H7 (cell line): ENCODE results near the gene CASP9. TPM values are rescaled to one million over a fixed set of nuclear protein-coding genes. Genes with fewer than 3 reads are reported as not detected.

Experiments used
- DNase-seq: peaks from one replicate; pipeline ENCODE4 v3.0.0; 2012
- H3K27me3 ChIP-seq: 2 replicates; pipeline ENCODE4 v1.6.0; 2011; ENCODE audit warnings: mild to moderate bottlenecking, low read length; ENCODE audit not compliant: control insufficient read depth, insufficient read depth
- H3K36me3 ChIP-seq: replicated peaks from 2 replicates; pipeline ENCODE4 v1.5.1; 2011; ENCODE audit warnings: low read length; ENCODE audit not compliant: control insufficient read depth, insufficient read depth
- H3K4me3 ChIP-seq: 2 replicates; pipeline ENCODE4 v1.5.1; 2011; ENCODE audit warnings: low read depth, mild to moderate bottlenecking, control low read depth, low read length, moderate library complexity; ENCODE audit not compliant: insufficient read depth
- total RNA-seq: library from RNA; depleted of rRNA; stranded (reverse); fragments of >200 nt; shearing (Covaris generic); gene quantifications from 2 replicates; pipeline ENCODE4 v1.2.3, GENCODE V29; 2014; rRNA removed

The CASP9 gene
- 14.1 and 15.0 TPM in 2 replicates for total RNA-seq

DNA sequence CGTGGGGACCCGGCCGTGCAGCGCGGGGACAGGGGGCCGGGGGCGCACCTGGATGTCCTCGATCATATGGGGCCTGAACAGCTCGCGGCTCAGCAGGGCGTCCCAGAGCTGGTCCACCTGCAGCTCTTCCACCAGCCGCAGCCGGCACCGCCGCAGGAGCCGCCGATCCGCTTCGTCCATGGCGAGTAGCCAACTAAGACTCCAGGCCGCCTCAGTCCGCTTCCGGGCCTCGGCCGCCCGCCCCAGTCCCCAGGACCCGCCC, at the start of gene CASP9:
Gene CASP9 (minus strand): TSS at position 195 of the 262 bp plus-strand sequence. CDS start 15 bp downstream, at position 180.
- H3K4me3 ChIP-seq = peak within 1 kb of the TSS; percentile 77
- no peaks in the 10 kb centered on the region for H3K36me3 ChIP-seq
- no peaks in the 10 kb centered on the region for H3K27me3 ChIP-seq
- DNase-seq = no peak

DNA sequence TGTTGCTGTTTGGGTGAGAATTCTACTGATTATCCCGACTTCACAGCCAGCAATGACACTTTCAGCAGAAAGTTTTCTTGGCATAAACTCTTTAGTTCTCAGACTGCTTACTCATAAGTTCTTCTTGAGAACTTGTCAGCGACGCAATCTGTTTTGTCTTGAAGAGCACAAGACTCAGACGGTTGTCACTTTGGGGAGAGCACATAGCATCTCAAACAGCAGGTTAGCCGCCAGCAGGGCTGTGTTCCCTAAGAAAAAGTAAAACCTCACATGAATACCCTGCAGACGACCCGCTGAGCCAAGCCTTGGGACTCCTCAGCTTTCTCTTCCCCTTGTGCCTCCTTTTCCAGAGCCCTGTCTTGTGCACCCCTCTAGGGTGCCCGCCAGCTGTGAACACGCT, 49.5 kb upstream of the CASP9 start:
- peaks cover 6% of the 10 kb centered on the region for H3K36me3 ChIP-seq
- no peak overlapping the region for H3K4me3 ChIP-seq
- no peaks in the 10 kb centered on the region for H3K27me3 ChIP-seq
- no peak for DNase-seq

DNA sequence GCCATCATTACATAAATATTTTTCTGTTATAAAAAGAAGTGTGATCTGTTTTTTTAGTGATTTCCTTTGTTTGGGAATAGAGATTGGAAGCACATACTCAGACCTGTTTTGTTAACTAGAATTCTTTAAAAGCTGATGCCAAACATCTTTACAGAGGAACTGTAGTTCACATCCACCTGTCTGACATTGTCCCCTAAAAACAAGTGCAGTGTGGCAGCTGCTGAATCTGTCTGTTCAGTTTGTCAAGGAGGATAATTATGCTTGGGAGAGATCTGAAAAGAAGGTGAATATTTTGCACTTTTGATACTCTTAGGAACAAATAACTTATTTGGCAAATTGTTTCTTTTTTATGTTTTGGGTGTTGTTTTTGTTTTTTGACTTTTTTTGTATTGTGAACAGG, 47.3 kb upstream of the CASP9 start:
- no peak overlapping the region for H3K4me3 ChIP-seq
- peaks cover 20% of the 10 kb centered on the region for H3K36me3 ChIP-seq

DNA sequence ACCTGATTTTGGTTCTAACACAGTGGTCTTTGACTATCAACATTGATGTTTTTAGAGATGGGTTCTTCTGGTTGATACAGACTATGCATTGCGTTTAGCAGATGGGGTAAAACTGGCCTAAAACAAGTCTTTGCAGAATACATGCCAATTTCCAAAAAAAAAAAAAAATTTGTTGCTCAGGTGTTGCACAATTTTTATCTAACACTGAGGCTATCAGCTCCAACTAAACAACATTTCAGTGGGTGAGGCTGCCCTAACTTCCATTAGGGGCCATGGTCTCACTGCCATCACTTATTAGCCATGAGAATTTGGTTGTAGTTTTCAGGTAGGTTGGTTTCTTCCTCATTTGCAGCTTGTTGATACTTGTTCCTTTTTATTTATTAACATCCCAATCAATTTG, 46.8 kb upstream of the CASP9 start:
- peaks cover 24% of the 10 kb centered on the region for H3K36me3 ChIP-seq
- no peak for DNase-seq
- H3K4me3 ChIP-seq = no peak overlapping the region
- no peaks in the 10 kb centered on the region for H3K27me3 ChIP-seq

More for the DNA sequence above, 47.3 kb upstream of the CASP9 start:
- DNase-seq = no peak
- no peaks in the 10 kb centered on the region for H3K27me3 ChIP-seq

DNA sequence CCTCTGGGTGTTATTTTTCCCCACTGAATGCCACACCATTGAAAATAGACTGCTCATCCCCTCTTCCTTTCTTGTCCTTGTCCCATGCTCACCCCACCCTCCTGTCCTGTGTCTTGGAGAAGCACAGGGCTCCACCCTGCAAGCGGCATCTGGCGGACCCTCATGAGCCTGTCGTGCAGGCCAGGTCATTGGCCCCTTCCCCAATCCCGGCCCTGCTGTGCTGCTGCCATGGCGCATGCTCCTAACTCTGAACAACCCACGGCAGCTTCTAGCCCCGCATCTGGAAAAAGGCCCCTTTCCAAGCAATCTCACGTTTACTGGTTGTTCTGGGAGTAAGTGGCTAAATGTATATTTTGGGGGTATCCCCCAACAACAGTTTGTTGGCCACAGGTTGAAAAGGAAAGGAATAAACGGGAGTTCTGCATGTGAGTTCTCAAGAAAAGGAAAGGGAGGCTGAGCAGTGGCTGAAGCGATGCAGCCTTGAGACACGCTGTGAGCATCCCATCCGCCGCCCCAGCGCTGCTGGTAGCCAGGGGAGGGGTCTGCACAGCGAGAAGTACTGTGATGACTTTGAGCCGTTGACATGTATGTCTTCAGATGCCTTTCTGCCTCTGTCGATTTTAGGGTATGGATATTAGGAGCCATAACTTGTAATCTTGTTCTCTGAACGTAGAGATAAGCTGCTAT, 44.5 kb upstream of the CASP9 start:
- no peak for DNase-seq
- no peaks in the 10 kb centered on the region for H3K27me3 ChIP-seq
- peaks cover 33% of the 10 kb centered on the region for H3K36me3 ChIP-seq
- H3K4me3 ChIP-seq = no peak overlapping the region

DNA sequence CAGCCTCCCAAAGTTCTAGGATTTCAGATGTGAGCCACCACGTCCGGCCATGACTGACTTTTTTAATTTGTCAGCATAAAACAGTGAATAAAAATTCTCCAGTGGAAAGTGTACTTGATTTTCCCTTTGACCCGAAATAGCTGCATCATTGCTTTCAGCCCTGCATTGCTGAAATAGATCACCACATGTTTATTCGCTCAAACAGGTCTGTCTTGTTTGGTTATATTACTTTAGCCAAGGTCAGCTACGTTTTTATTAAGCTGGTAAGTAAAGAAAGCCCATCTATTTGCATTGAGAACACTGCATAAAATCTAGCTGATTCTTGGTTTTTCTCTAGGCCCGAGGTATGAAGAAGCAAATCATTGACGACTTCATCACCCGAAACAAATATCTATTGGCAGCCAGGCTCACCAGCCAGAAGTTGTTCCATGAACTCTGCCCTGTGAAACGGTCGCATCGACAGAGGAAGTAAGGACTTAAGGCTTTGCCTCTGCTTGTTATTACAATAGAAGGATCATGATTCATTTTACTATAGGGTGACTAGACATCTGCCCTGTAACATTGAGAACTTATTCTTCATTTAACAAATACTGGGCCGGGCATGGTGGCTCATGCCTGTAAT, 35.3 kb upstream of the CASP9 start:
- H3K27me3 ChIP-seq = no peaks in the 10 kb centered on the region
- H3K4me3 ChIP-seq = no peak overlapping the region
- no peak for DNase-seq
- H3K36me3 ChIP-seq = peaks cover 12% of the 10 kb centered on the region

DNA sequence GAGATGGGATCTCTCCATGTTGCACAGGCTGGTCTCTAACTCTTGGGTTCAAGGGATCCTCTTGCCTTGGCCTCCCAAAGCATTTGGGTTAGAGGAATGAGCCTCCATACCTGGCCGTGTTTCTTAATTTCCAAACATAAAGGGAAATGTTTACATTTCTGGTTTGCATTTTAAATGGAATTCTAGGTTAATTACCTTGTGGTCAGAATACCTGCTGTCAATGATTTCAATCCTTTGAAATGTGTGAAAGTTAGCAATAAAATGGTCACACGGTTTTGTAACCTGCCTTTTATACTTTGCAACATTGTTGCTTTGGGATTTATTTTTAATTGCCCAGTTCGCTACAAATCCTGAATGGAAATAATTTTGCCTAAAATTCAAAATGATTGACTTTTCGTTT, 34.5 kb upstream of the CASP9 start:
- no peak overlapping the region for H3K4me3 ChIP-seq
- DNase-seq = no peak
- H3K27me3 ChIP-seq = no peaks in the 10 kb centered on the region
- peaks cover 8% of the 10 kb centered on the region for H3K36me3 ChIP-seq

DNA sequence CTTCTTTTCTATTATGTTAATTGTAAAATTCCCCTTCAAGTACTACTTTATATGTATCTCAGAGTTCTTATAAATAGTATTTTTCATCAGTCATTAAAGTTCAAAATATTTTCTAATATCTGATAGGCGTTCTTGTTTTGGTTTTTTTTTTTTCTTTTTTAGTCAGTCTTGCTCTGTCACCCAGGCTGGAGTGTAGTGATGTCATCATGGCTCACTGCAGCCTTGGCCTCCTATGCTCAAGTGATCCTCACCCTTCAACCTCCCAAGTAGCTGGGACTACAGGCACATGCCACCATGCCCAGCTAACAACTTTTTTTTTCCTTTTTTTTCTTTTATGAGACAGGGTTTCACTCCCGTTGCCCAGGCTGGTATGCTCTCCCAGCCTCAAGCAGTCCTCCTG, 33.6 kb upstream of the CASP9 start:
- H3K4me3 ChIP-seq = no peak overlapping the region
- no peak for DNase-seq
- no peaks in the 10 kb centered on the region for H3K27me3 ChIP-seq
- peaks cover 6% of the 10 kb centered on the region for H3K36me3 ChIP-seq

DNA sequence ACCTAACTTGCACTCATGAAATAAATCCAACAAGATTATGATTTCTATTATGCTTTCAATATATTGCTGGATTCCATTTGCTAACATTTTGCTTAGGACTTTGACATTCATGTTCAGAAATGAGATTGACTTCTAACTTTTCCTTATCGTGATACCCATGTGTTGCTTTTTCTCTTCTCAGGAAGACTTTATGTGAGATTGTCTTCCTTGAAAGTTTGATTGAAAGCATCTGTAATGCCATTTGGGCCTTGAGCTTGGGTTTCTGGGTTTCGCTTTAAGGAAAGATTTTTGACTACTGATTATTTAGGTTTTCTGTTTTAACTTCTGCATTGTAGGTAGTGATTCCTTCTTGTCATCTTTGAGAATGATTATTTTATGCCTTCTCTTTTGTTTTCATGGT, 33.0 kb upstream of the CASP9 start:
- H3K4me3 ChIP-seq = no peak overlapping the region
- peaks cover 4% of the 10 kb centered on the region for H3K36me3 ChIP-seq
- H3K27me3 ChIP-seq = no peaks in the 10 kb centered on the region
- no peak for DNase-seq

DNA sequence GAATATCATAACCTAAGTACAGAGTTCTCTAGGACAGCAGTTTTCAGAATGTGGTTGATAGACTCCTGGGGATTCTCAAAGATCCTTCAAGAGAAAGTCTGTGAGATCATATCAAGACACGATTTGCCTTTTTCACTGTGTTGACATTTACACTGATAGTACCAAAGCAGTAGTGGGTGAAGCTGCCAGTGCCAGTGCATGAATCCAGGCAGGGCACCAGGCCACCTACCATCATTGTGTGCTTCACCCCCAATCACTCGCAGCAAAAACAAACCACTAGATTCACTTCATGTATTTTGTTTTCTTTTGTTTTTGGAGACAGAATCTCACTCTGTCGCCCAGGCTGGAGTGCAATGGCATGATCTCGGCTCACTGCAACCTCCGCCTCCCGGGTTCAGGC, 26.6 kb upstream of the CASP9 start:
- Histone ChIP-seq H3K36me3 (peaks cover 5% of the 10 kb centered on the region), H3K4me3 (no peak overlapping the region), H3K27me3 (no peaks in the 10 kb centered on the region)
- DNase-seq = no peak

DNA sequence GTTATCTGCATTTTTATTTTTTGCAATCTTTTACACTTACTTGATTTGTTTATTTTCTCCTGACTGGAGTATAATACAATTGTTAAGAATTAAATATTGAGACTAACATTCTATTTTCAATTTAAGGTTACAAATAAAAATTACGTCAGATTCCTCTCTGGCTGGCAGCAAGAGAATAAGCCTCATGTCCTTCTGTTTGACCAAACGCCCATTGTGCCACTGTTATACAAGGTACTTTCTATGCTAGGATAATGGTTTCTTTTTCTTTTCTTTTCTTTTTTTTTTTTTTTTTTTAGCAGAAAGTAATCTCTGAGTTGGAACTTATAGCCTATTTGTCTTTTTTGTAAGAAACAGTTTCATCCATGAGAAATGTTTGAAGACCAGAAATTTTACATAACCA, 22.6 kb upstream of the CASP9 start:
- DNase-seq = no peak
- Histone ChIP-seq H3K27me3 (no peaks in the 10 kb centered on the region), H3K36me3 (peaks cover 15% of the 10 kb centered on the region), H3K4me3 (no peak overlapping the region)

DNA sequence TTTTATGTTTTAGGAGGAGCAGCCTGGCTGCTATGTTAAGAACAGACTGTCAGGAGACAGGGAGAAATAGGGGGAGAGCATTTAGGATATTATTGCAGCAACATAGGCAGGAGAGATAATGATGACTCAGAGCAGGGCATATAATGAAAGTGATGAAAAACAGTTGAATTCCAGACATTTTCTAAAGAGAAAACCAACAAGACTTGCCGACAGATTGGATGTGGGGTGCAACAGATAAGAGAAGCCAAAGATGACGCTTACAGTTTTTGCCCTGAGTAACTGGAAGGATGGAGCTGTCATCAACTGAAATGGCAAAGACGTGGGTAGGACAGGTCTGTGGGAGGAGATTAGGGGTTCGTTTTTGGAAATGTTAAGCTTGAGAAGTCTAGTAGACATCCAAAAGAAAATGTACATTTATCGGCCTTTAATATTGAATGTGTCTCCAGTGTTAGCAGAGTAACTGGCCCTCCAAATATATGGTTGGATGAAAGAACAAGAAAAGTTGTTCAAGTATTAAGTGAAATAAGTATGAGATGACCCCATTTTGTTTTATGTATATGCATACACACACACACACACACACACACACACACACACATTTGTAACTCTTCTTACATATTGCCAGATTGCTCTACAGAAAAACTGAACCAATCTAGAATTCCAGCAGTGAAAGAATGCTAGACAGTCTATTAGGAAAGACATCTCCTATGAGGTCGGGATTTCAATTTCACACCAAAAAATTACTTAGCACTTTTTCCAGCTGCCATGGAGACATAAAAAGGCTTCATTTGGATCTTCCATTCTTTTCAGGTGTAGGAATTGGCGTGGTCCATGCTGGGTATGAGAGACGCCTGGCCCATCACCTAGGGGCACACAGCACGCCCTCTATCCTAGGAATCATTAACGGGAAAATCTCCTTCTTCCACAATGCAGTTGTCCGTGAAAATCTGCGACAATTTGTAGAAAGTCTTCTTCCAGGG, 19.9 kb upstream of the CASP9 start:
- no peak overlapping the region for H3K4me3 ChIP-seq
- no peak for DNase-seq
- H3K27me3 ChIP-seq = no peaks in the 10 kb centered on the region
- peaks cover 14% of the 10 kb centered on the region for H3K36me3 ChIP-seq

DNA sequence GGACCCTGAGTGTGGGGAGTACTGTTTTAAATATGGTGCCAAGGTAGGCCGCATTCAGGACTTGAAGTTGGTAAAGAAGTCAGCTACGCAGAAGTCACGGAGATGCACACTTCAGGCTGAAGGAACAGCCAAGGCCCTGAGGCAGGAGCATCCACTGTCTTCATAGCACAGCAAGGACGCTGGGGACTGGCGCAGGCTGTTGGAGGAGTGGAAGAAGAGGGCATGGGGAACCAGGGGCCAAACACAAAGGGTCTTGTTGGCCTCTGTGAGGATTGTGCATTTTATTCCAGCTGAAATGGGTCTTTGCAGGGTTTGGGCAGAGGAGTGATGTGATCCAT, 19.2 kb upstream of the CASP9 start:
- no peaks in the 10 kb centered on the region for H3K27me3 ChIP-seq
- peaks cover 14% of the 10 kb centered on the region for H3K36me3 ChIP-seq
- H3K4me3 ChIP-seq = no peak overlapping the region
- DNase-seq = no peak

DNA sequence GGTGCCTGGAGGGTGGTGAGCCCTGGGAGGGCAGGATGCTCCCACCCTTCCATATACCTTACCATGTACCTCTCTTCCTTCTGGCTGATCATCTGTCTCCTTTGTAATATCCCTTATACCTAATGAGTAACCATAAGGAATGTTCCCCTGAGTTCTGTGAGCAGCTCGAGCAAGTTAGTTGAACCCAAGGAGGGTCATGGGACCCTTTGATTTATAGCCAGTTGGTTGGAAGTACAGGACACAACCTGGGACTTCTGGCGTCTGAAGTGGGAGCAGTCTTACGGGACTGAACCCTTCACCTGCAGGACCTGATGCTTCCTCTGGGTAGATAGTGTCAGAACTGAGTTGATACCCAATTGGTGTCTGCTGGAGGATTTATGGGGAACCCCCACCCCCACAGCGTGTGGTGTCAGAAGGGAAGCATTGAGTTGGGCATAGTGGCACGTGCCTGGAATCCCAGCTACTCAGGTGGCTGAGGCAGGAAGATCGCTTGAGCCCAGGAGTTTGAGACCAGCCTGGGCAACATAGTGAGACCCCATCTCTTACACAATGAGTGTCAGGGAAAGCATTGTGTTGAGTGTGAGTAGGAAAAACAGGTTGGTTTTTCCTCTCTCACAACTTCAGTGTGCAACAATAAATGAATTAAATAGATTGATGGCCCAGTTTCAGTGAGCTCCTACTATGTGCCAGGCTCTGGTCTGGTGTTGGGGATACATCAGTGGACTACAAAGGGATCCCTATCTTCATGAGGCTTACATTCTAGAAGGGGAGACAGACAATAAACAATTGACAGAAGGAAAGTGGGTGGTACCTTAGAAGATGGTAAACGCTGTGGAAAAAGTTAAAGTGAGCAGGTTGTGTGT, 18.6 kb upstream of the CASP9 start:
- Histone ChIP-seq H3K36me3 (peaks cover 12% of the 10 kb centered on the region), H3K4me3 (no peak overlapping the region), H3K27me3 (no peaks in the 10 kb centered on the region)
- DNase-seq = no peak
